Retina (tissue), 1 donor: ENCODE measurements around the gene NRXN3.

Source experiments
- DNase-seq: peaks from one replicate; pipeline ENCODE4 v3.0.0-alpha.2; 2016

Gene NRXN3

GRCh38 chr14:79878229-79878628 is 1708.1 kb downstream of the NRXN3 start:
- DNase-seq = no peak

- no peak for DNase-seq
Measured at GRCh38 chr14:79878785-79879184, 1708.6 kb downstream of the NRXN3 start.

GRCh38 chr14:79881299-79881698 is 1711.1 kb downstream of the NRXN3 start:
- no peak for DNase-seq

- DNase-seq = no peak
Measured at GRCh38 chr14:79890527-79890926, 1720.4 kb downstream of the NRXN3 start.

- DNase-seq = no peak
Measured at GRCh38 chr14:79896009-79896408, 1725.8 kb downstream of the NRXN3 start.

GRCh38 chr14:79899610-79900009 is 1729.4 kb downstream of the NRXN3 start:
- no peak for DNase-seq

- DNase-seq = no peak
Measured at GRCh38 chr14:79904497-79904896, 1734.3 kb downstream of the NRXN3 start.

- DNase-seq = no peak
Measured at GRCh38 chr14:79906994-79907393, 1736.8 kb downstream of the NRXN3 start.

- no peak for DNase-seq
Measured at GRCh38 chr14:79910086-79910485, 1739.9 kb downstream of the NRXN3 start.

- no peak for DNase-seq
Measured at GRCh38 chr14:79911744-79912143, 1741.6 kb downstream of the NRXN3 start.

GRCh38 chr14:79914595-79914994 is 1744.4 kb downstream of the NRXN3 start:
- DNase-seq = no peak

- no peak for DNase-seq
Measured at GRCh38 chr14:79915406-79915805, 1745.2 kb downstream of the NRXN3 start.

- no peak for DNase-seq
Measured at GRCh38 chr14:79916281-79916680, 1746.1 kb downstream of the NRXN3 start.

GRCh38 chr14:79916892-79917291 is 1746.7 kb downstream of the NRXN3 start:
- no peak for DNase-seq
